Measurements from ENCODE around the gene DNM1L.

Gene DNM1L

GRCh38 chr12:32757157-32757556, 78.1 kb downstream of the DNM1L start:
- DNase-seq: no peak

DNA sequence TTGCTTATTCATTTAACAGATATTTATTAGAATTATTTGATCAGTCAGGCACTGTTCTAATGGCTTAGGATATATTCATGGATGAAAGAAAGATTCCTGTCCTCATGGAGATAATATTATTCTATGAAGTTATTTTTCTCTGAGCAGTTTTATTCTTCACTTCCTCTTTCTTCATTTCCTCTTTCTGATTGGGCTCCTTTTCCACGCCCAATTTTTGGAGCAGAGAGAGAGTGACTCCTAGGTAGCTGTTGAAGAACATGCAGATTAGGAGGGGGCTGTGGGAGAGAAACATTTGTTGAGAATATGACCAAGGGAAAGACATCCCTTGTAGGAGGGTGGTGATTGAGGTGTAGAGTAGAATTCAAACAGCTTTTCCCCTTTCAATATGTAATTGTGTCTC, 82.6 kb downstream of the DNM1L start:
- no peak for DNase-seq

DNA sequence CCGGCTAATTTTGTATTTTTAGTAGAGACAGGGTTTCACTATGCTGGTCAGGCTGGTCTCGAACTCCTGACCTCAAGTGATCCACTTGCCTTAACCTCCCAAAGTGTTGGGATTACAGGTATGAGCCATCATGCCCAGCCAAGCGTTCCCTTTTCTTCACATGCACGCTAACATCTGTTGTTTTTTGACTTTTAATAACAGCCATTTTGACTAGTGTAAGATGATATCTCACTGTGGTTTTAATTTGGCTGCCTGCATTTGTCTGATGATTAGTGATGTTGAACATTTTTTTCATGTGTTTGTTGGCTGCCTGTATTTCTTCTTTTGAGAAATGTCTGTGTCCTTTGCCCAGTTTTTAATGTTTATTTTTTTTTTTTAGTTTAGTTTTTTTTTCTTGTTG, 86.8 kb downstream of the DNM1L start:
- no peak for DNase-seq

DNA sequence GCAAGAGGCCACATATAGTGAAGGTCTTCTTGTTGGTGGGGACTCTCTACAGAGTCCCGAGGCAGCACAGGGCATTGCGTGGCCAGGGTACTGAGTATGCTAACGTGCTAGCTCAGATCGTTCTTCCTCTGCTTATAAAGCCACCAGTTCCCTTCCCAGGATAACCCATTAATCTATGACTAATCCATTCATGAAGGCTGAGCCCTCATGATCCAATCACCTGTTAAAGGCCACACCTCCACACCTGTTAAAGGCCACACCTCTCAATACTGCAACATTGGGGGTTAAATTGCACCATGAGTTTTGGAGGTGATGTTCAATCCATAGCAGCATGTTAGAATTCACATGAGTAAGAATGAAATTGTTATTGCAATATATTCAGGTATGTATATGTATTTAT, 89.4 kb downstream of the DNM1L start:
- DNase-seq: no peak

DNA sequence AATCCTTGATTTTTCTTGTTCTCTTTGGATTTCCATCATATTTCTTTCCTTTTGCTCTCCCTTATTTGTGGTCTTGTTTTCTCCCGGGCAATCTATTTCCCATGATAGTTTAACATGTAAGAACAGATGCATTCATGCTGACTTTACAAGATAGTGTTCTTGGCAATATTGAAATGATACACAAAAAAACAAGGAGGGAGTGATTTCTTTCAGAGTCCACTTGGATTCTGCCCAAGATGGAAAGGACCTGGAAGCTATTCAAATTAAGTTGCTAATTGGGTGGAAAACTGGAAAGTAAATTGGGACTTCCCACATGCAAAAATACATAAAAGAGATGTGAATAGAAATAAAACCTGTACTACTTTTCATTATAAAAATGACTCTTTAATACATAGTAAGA, 91.0 kb downstream of the DNM1L start:
- no peak for DNase-seq

DNA sequence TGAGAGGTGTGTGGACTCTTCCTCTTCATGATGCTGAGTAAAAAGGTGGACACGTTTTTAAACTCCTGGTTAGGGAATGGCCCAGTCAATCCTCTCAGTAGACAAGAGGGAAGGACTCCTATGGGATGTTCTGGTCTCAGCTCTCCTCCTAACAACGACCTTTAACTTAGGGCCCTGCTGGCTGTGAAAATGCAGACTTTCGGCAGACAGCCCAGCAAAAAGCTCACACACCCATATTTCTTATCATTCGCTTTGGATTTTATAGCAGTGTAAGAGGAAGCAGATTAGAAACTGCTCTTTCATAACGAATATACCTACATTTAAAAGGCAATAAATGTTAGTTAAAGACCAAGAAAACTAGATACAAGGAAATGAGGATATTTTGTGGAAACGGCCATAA, 94.6 kb downstream of the DNM1L start:
- DNase-seq: no peak

DNA sequence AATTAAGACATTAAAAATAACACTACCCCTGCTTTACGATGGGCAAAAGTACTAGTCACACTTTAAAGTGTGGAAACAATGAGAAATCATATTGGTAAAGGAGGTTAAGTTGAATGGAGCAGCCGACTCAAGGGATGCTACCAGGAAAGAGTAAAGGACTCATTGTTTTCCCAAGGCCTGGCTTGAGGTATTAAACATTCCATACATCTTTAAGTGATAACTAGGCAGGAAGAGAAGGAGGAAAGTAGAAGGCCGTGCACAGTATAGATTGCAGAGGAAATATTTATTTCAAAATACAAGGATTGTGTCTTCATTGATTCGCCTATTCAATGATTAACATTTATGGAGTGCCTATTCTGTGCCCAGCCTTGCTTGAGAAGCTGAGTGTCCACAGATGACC, 97.2 kb downstream of the DNM1L start:
- no peak for DNase-seq

DNA sequence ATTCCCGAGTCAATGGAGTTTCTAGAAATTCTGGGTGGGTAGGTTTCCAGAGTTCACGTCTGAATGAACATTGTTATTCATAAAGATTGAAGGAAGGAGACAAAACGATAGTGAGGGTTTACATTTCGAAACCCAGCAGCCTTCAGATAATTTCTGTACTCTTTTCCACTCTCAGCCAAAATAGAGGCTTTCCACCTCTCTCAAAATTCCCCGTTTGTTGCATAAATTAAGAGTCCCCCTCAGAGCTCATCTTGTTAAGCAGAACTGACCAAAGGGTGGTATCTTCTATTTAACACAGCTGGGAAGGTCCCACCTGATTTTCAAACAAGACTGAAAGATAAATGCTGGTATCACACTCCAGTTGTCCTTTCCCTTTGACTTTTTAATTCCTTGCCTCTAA, 98.1 kb downstream of the DNM1L start:
- DNase-seq: no peak

DNA sequence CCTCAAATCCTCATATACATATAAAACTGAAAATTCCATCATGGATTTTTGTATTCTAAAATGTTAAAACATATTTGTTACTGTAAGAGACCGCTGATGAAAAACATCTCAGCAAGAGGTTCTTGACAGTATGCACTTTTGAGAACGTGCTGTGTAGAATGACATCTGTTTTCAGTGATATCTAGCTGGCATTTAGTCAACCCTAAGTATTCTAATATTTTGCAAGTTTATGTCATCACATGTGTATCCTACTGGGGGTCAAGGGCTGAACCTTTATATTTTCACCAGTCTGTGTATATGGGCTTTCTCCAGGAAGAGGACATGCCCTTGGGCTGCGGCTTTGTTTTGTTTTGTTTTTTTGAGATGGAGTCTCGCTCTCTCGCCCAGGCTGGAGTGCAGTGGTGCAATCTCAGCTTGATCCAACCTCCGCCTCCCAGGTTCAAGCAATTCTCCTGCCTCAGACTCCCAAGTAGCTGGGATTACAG, 98.6 kb downstream of the DNM1L start:
- DNase-seq: no peak

- DNase-seq: no peak
Measured at GRCh38 chr12:32780071-32780470, 101.0 kb downstream of the DNM1L start.

- no peak for DNase-seq
Measured at GRCh38 chr12:32783029-32783428, 103.9 kb downstream of the DNM1L start.

GRCh38 chr12:32785557-32785956, 106.5 kb downstream of the DNM1L start:
- no peak for DNase-seq

DNA sequence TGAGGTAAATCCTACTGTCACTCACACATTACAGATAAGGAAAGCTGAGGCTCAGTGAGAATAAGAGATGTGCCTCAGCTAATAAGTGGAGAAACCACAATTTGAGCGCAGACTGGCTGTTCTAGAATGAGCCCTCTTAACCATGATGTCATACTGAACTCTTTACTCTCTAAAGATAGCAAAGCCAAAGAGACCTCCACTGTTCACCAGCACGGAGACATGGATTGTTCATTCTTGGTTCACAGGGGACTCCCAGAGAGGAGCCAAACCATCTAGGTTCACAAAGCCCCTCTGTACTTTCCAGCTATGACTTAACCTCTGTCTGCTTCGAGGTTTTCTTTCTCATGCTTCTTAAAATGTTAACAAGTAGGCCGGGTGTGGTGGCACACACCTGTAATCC, 109.3 kb downstream of the DNM1L start:
- no peak for DNase-seq

- DNase-seq: no peak
Measured at GRCh38 chr12:32789446-32789845, 110.3 kb downstream of the DNM1L start.

DNA sequence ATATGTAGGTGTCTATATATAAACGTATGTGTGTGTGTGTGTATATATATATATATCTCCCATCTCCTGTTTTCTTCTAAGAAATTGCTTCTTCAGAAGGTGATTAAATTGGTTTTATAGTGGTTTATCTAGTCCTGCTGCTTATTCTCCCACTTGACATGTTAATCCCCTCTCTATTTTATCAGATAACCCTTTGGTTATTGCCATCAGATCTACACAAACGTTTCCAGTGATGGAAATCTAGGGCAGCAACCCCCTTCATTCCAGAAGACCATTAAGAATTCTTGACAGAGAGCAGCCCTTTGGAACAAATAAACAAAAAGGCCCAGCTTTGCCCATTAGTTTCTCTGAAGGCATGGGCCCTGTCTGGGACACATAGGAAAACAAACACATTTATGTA, 110.8 kb downstream of the DNM1L start:
- no peak for DNase-seq

DNA sequence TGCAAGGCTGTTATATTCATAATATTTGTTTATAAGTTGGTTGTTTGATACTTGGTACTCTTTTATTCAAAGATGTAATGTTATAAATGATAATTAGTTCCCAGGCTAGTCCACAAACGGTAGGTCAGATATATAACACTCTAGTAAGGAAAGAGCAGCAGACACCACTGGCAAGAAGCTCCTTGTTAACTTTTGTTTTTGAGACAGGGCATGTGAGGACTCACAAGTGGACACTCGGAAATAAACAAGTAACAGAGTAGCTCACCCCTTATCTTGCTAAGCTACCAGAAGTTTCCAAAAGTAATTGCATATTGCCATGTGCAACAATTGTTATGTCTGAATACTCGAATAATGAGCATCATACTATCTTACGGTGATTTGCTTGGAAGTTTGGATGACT, 115.2 kb downstream of the DNM1L start:
- no peak for DNase-seq
